A673 (cell line): ENCODE measurements around the gene MVB12B. TPM values are rescaled to one million over a fixed set of nuclear protein-coding genes. Genes with fewer than 3 reads are reported as not detected.

Experiments
- BruUV-seq: library from RNA; stranded (reverse); fragments of 400-500 nt; replicated peaks from 2 replicates; lab custom pipeline; 2021; lab: Mats Ljungman, UMichigan
- CTCF ChIA-PET: fragments of 300-600 bp; sonication (Branson Sonifier 250); formaldehyde crosslinking; loops from one replicate; lab custom pipeline; 2022; ENCODE audit warnings: antibody characterized with exemption; lab: Charles Lee
- POLR2A ChIA-PET: fragments of 300-600 bp; sonication (Branson Sonifier 250); formaldehyde crosslinking; loops from one replicate; lab custom pipeline; 2022; ENCODE audit warnings: antibody characterized with exemption; ENCODE audit not compliant: low non-redundant PET; lab: Charles Lee
- DNase-seq: peaks from one replicate; pipeline ENCODE4 v3.0.0-alpha.2; 2015; ENCODE audit warnings: low spot score
- H3K27ac ChIP-seq: fragments of 200-600 bp; sonication (generic); 2 replicates; pipeline ENCODE4 v1.5.1; 2016; ENCODE audit warnings: mixed run types, low read depth, mild to moderate bottlenecking, mixed read lengths, antibody characterized with exemption, low read length; ENCODE audit not compliant: poor library complexity, severe bottlenecking
- H3K27me3 ChIP-seq: fragments of 200-600 bp; sonication (generic); replicated peaks from 2 replicates; pipeline ENCODE4 v1.6.1; 2017; ENCODE audit warnings: mixed run types, low read depth, mild to moderate bottlenecking, mixed read lengths, antibody characterized with exemption, low read length; ENCODE audit not compliant: insufficient read depth, poor library complexity
- H3K36me3 ChIP-seq: fragments of 200-600 bp; sonication (generic); 2 replicates; pipeline ENCODE4 v1.6.1; 2016; ENCODE audit warnings: mixed run types, mild to moderate bottlenecking, mixed read lengths, antibody characterized with exemption, low read length; ENCODE audit not compliant: insufficient read depth, poor library complexity, severe bottlenecking
- H3K4me1 ChIP-seq: fragments of 200-600 bp; sonication (generic); 2 replicates; pipeline ENCODE4 v1.6.1; 2017; ENCODE audit warnings: mixed run types, mild to moderate bottlenecking, mixed read lengths, antibody characterized with exemption, low read length; ENCODE audit not compliant: insufficient read depth, poor library complexity, severe bottlenecking
- H3K4me3 ChIP-seq: fragments of 200-600 bp; sonication (generic); 2 replicates; pipeline ENCODE4 v1.5.1; 2016; ENCODE audit warnings: low read depth, mixed run types, mild to moderate bottlenecking, mixed read lengths, low read length; ENCODE audit not compliant: poor library complexity, severe bottlenecking
- H3K9me3 ChIP-seq: fragments of 200-600 bp; sonication (generic); 2 replicates; pipeline ENCODE4 v1.6.1; 2016; ENCODE audit warnings: mixed run types, low read depth, mild to moderate bottlenecking, mixed read lengths, antibody characterized with exemption, low read length; ENCODE audit not compliant: poor library complexity, severe bottlenecking
- EZH2 ChIP-seq: fragments of 200-600 bp; sonication (generic); IDR thresholded peaks from 2 replicates; pipeline ENCODE4 v1.6.1; 2017; ENCODE audit warnings: borderline replicate concordance, low read depth, mild to moderate bottlenecking, mixed read lengths, antibody characterized with exemption, low read length; ENCODE audit not compliant: poor library complexity, severe bottlenecking
- intact Hi-C: fragments of 100-400 bp; cut with micrococcal nuclease; formaldehyde crosslinking; loops from one replicate; pipeline ENCODE4 v1.10.0; 2022; ENCODE audit not compliant: unreplicated experiment
- total RNA-seq: library from RNA; stranded (reverse); gene quantifications from 2 replicates; pipeline ENCODE4 v1.2.3, GENCODE V29; 2021
- TF ChIP-seq, protein P1 (sequence below): fragments of 300-800, 200-600 bp; sonication (generic); conservative IDR thresholded peaks from 2 replicates; pipeline ENCODE4 v1.5.1; 2017; ENCODE audit warnings: low read depth, mild to moderate bottlenecking, antibody characterized with exemption, low read length, moderate library complexity, mixed read lengths

MVB12B gene
- total RNA-seq, 1 experiment from 2014 or later, result 12.3 TPM

DNA sequence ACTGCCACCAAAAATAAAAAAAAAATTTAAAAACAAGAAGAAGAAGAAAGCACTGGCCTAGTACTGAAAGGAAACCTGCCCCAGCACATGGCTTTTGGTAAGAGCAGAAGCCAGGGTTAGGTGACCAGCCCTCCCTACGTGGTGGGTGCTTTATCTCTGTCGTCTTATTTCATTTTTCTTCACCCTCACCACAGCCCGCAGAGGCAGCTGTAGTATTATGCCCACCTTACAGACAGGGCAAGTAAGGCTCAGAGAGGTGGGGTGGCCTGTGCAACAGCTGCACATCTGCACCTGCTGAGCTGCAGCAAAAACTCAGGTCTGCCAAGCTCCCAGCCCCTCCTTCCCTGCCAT is 146.3 kb downstream of the MVB12B start:
- no TSS peak for BruUV-seq
- no peak overlapping the region for H3K27ac ChIP-seq
- DNase-seq, result no peak
- no peaks in the 10 kb centered on the region for H3K9me3 ChIP-seq
- no peaks in the 10 kb centered on the region for H3K4me1 ChIP-seq
- TF ChIP-seq EZH2, result no peak
- TF ChIP-seq, protein P1, sequence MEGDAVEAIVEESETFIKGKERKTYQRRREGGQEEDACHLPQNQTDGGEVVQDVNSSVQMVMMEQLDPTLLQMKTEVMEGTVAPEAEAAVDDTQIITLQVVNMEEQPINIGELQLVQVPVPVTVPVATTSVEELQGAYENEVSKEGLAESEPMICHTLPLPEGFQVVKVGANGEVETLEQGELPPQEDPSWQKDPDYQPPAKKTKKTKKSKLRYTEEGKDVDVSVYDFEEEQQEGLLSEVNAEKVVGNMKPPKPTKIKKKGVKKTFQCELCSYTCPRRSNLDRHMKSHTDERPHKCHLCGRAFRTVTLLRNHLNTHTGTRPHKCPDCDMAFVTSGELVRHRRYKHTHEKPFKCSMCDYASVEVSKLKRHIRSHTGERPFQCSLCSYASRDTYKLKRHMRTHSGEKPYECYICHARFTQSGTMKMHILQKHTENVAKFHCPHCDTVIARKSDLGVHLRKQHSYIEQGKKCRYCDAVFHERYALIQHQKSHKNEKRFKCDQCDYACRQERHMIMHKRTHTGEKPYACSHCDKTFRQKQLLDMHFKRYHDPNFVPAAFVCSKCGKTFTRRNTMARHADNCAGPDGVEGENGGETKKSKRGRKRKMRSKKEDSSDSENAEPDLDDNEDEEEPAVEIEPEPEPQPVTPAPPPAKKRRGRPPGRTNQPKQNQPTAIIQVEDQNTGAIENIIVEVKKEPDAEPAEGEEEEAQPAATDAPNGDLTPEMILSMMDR, result no peak
- H3K27me3 ChIP-seq, result no peaks in the 10 kb centered on the region
- intact Hi-C loops, result no loop called here
- ChIA-PET POLR2A (no interaction called here), CTCF (no interaction called here)
- no peaks in the 10 kb centered on the region for H3K36me3 ChIP-seq
- no peak overlapping the region for H3K4me3 ChIP-seq

GRCh38 chr9:126474206-126474765 is 147.7 kb downstream of the MVB12B start:
- BruUV-seq, result no TSS peak
- Histone ChIP-seq H3K27ac (no peak overlapping the region), H3K4me1 (no peaks in the 10 kb centered on the region), H3K36me3 (no peaks in the 10 kb centered on the region), H3K27me3 (no peaks in the 10 kb centered on the region), H3K4me3 (no peak overlapping the region), H3K9me3 (no peaks in the 10 kb centered on the region)
- intact Hi-C loops, result no loop called here
- DNase-seq, result no peak
- no peak for TF ChIP-seq EZH2
- TF ChIP-seq, protein P1, result no peak
- POLR2A ChIA-PET, result no interaction called here
- CTCF ChIA-PET, result interaction anchor here (0.6 kb wide), 1 partner anchor 10 kb away, joined by 3 read pairs; no protein-coding TSS in a partner anchor

DNA sequence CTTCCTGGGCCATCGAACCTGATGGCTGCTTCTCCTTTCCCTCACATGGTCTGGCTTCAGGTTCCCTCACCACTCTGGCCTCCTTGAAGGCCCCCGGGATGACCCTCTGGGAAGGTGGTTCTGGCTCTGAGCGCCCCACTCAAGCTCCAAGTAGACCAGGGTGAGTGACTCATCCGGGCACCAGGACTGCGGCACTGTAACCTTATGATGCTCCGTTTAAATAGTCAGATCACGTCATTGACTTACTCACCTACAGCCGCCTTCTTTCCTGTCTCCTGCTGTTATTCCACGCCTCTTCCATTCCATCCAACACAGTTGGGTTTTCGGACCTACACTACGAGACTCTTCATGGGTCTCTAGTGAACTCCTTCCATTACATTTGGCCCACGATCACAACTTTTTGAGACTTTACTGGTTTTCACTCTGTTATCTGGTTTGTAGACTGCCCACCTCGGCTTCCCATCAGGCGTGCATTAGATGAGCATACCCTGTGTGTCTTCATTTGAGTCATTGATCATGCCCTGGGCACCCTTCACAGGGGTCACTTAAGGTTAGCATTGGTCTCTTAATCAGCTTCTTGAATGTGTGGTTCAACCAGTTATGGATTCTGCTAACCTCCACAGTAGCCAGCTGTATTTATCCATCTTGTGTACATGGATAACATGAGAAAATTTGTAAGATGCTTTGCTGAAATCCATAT is 148.3 kb downstream of the MVB12B start:
- BruUV-seq, result no TSS peak
- intact Hi-C loops, result no loop called here
- Histone ChIP-seq H3K27me3 (no peaks in the 10 kb centered on the region), H3K9me3 (no peaks in the 10 kb centered on the region), H3K36me3 (no peaks in the 10 kb centered on the region), H3K4me1 (no peaks in the 10 kb centered on the region), H3K4me3 (no peak overlapping the region), H3K27ac (no peak overlapping the region)
- CTCF ChIA-PET, result no interaction called here
- DNase-seq, result no peak
- TF ChIP-seq, protein P1, result no peak
- TF ChIP-seq EZH2, result no peak
- POLR2A ChIA-PET, result no interaction called here
